Measurements from ENCODE around the gene ZNF497.
"Not testable (repeated sequence)": the region's sequence is repeated elsewhere in the genome, so short reads cannot be mapped to it uniquely, and the experiment has no call there.

ZNF497 gene

DNA sequence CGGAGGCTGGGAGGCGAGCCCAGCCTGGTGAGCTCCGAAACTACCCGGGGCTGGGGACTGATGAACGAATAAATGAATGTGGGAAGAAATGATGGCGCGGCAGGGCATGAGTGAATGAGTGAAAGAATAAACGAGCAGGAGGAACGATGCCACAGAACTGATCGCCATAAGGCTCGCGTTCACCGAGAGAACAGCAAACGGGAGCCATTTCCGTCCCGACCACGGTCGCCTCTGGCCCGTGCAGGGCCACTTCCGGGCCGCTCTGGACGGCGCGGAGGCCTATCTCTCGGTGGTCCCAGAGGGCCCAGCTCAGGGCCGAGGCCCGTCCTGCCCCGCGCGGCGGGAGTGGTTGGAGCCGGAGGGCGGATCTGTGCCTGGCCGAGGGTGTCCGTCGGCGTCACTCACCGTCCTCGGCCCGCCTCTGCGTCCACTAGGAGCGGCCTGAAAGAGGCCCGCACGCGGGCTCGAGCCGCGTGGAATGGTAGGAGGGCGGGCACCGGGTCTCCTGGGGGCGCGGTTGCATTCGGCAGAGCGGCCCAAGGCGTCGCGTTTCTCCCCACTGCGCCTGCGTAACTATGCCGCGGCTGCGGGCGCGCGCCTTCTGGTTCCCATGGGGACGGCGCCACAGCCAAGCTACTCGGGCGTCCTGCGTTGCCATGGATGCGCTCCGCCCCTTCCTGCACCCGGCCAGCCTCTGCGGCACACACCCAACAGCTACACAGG is at the start of gene ZNF497:
TSS of gene ZNF497 (minus strand) at position 480 of the 723 bp plus-strand sequence. CDS start 5,116 bp downstream, outside the sequence.
- DNase-seq (ENCODE audit: insufficient read length, low spot score) (peak; percentile 100), FAIRE-seq (peak; percentile 95)

DNA sequence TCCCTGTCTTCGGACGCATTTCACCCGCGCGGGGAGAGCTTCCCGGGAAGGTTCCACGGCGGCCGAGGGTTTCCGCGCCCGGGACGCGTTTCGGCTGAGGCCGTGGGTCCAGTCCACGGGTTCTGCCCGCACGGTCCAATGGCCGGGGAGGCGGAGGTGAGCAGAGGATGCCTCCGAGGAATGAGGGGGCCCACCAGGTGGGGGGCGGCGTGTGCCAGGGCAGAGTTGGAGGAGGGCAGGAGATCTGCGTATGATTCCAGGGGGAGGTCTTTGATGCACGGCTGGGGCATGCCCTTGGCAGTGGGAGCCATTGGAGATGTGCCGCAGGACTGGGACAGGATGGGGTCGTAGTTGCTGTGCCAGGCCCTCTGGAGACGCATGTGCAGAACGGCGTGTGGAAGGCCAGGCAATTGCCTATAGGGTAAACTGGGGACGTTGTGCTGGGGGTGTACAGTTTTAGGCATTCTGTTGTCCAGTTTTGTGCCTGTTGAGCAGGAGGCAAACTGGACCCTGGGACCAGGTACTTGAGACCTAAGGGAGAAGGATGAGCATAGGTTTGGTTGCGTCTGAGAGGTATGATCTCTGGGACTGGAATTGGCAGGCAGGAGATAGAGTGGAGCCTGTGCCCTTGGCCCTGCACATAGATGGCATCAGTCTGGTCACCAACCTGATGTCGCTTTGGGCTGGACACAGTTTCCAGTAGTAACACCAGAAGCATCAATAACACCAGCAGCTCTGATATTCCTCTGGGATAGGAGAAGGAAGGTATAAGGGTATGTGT is 46.6 kb upstream of the ZNF497 start:
- FAIRE-seq (no peak), DNase-seq (ENCODE audit: insufficient read length, low spot score) (no peak)

DNA sequence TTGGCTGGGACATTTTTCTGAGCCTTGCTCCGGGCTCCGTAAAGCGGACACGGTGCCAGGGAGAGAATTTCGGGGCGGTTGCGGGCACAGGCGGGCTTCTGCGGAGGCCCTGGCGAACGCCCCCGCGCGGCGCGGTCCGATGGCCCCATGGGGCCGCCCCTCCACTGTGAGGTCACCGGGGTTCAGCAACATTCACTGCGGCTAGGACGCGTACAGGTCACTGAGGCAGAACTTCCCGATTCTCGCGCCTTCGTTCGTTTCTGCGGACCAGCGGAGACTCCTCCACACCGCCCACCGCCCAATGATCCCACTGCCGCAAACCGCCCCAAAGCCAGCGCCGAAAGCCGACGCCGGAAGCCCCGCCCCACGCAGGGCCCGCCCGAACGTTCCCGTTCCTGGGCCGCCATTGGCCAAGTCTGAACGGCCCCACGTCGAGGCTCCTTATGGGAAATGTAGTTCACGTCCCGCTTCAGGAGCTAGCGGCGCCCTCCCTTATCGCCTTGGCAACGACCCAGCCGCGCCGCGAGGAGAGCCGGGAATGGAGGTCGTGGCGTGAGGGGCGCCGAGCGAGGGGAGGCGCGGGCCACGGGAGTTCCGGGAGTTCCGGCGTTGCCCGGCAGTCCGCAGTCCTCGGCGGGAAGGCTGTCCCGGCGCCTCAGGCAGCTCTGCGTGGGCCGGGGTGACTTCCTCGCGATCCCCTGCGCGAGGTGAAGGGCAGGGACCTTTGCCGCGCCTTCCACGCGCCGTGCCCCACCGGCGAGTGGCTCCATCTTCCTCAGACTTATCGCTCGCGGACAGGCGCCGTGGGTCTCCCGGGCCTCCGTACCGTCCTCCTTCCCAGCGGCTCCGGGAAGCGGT is 45.8 kb upstream of the ZNF497 start, which contains the start of gene ZNF584:
TSS of gene ZNF584 (plus strand) at position 498 of the 858 bp plus-strand sequence. CDS start 499 bp downstream, outside the sequence.
- FAIRE-seq, result peak; percentile 91
- peak; percentile 97 for DNase-seq (ENCODE audit: insufficient read length, low spot score)

DNA sequence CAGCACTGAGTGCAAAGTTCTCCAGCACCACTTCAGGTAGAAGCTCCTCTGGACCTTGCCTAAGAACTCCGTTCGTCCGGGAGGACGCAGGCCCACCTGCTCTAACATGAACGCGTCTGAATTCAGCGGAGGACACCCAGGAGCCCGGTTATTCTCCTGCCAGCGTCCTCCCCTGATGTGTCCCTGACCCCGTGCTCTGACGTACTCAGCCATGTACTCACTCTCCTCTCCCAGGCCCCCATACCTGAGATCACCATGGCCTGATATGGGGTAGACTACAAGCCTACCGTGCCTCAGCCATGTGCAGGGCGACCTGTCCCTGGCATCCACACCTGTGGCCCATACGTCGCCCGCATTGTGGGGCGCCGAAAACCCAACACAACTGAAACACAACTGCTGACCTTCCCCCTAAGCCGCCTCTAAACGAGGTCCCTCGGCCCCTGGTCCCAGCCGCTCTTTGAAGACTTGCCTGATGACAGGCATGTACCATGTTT is 45.2 kb upstream of the ZNF497 start:
- DNase-seq (ENCODE audit: insufficient read length, low spot score), result no peak
- no peak for FAIRE-seq

DNA sequence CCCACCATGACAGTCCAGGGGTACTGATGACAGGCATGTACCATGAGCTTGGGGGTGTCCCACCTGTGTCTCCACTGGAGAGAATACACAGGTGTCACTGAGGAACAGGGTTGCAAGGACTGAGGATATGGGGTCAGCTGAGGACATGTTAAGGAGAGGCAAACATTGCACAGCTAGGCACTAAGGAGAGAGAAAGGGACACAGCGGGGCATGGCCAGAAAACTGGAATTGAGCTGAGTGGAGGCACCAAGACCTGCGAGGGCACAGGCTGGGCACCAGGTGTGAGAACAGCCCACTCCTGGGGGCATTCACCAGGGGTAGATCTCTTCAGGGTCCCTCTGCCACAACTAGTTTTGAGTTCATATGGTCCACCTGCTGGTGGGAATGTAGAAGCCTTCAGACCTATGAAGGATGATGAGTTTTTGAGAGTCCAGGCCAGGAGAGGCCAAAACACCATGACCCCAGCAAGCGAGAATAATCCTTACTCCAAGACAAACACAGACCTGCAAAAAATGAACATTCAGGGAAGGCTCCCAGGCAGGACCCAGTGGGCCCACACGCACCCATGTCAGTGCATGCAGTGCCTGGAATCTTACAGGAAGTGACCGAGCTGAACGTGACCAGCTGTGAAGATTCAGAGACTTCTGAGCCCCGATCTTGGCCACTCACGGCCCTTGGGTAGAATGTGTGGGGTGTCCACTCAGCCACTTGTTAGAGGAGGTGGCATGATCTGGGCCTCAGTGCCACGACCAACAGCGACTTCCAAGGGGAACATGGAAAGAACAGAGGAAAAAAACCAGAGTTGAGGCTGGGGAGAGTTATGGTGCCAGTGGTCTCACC is 44.5 kb upstream of the ZNF497 start:
- DNase-seq (ENCODE audit: insufficient read length, low spot score), result no peak
- FAIRE-seq, result no peak

DNA sequence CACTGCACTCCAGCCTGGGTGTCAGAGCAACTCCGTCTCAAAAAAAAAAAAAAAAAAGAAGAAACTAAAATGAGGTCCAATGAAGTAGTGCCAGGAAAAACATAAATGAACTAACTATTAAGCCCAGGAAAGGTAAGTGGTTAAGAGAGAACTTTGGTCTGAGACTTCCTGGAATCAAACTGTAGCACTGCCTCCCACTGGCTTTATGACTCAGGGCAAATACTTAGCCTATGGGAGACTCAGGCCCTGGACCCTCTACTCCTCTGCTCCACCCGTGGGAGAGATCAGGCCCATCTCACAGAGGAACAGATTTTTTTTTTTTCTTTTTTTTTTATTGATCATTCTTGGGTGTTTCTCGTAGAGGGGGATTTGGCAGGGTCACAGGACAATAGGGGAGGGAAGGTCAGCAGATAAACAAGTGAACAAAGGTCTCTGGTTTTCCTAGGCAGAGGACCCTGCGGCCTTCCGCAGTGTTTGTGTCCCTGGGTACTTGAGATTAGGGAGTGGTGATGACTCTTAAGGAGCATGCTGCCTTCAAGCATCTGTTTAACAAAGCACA is 41.4 kb upstream of the ZNF497 start:
- FAIRE-seq, result not testable (repeated sequence)

DNA sequence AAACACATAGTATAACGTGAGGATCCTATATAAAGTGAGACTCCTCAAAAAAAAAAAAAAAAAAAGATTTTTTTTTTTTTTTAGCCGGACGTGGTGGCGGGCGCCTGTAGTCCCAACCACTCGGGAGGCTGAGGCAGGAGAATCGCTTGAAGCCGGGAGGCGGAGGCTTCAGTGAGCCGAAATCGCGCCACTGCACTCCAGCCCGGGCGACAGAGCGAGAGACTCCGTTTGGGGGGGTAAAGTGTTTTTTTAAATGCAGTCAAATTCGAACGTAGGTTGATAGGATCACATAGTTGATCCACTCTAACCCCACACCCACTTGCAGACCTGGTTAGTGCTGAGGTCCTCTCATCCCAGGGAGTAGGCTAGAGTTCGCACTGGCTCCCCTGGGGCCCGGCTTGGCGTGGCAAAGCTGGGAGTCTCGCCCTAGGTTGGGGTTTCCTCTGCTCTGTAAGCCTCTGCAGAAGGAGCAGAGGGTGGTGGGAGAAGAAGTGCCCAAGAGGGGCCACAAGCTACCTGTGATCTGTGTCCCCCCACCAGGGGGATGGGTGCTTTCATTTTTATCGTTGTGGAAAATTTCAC is 39.4 kb upstream of the ZNF497 start:
- no peak for DNase-seq (ENCODE audit: insufficient read length, low spot score)

More for the DNA sequence above, 41.4 kb upstream of the ZNF497 start:
- DNase-seq (ENCODE audit: insufficient read length, low spot score), result not testable (repeated sequence)

DNA sequence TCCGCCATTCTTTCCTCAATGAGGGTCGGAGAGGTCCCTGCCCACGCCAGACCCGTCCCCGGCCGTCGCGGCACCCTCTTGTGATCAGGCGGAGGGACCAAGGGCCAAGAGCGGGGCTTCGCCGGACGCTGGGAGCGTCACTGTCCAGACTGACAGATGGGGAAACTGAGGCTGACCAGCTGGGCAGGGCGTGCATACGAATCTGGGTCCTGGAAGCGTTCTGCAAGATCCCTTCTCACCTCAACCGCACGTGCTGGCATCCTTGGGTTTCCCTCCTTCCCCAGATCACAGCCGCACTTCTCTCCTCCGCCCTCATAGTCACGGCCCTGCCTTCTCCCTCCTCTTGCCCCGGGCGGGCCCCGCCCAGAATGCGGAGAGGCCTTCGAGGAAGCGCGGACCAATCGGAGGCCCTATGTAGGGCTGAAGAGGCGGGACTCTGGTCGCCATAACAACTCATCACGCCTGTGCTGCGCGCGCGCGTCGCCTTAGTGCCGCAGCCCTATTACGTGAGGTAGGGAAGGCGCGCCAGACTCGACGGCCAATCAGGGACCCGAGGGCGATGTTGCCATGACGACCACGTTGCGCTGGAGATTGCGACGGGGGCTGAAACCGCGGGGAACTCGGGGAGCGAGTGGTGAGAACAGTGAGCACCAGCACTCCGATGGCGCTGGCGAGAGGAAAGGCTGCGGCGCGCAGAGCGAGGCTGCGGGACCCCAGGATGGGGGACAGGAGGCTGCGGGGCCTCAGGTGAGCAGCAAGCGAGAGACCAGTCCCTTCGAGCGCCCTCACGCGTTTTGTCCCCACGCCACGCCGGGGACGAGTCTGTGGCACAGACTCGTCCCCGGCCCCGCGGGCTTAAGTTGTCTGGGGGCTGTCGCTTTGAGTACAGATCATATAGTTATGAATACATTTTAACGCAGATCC is 38.6 kb upstream of the ZNF497 start:
- peak; percentile 100 for DNase-seq (ENCODE audit: insufficient read length, low spot score)
- FAIRE-seq, result peak; percentile 98

More for the DNA sequence above, 39.4 kb upstream of the ZNF497 start:
- no peak for FAIRE-seq

DNA sequence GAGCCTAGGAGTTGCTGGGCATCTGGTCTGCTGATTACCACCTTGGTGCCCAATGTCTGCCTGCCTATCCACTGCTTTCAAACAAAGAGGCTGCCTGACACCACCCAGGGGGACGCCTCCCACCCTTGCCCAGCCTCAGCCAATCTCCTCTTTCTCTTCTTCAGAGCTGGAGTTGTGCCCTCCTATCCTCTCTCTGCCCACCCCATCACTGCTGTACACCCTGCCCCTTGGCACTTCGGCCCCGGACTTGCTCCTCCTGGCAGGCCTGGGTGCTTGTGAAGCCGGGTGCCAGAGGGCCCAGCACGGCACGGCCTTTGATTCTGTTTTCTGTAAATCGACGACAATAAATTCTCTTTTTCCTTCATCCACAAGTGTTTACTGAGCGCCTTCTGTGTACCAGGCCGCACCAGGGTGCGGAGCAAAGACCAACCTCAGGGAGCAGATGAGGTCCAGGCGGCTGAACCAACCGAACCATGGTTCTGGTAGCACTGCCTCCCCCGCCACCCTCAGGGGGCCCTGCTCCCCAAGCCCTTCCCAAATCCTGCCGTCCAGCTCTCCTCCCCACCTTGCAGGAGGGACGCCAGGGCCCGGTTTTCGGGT is 37.9 kb upstream of the ZNF497 start:
- FAIRE-seq (no peak), DNase-seq (ENCODE audit: insufficient read length, low spot score) (no peak)

DNA sequence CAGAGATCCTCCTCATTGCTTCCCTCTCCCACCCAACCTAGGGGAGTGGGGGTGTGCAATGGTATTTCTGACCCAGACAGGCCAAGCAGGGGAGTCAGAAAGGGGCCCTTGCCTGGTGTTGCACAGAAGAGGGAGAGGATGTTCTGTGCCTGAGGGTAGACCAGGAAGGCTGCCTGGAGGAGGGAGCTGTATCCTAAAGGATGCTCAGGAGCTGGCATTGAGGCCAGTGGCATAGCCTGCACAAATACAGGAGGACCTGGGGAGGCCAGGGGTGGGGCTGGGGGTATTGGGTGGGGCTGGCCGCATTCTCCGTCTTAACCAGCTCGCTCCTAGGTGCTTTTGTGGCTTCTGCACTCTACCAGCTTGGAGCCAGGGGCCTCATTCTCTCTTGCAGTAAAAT is 37.4 kb upstream of the ZNF497 start:
- FAIRE-seq (no peak), DNase-seq (ENCODE audit: insufficient read length, low spot score) (no peak)

DNA sequence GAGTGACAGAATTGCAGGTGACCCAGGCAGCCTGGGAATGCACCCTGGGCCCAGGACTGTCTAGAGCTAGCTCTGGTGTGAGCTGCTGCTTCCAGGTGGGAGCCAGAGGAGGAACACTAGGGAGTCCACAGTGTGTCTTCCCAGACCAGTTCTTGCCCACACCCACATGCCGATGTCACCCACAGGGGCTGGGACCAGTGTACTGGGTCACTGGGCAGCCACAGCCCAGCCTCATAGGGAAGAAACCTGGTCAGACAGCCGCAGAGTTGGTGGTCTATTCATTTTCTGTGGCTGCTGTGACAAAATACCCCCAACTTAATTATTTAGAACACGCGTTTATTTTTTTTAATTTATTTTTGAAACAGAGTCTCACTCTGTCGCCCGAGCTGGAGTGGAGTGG is 36.0 kb upstream of the ZNF497 start:
- no peak for FAIRE-seq
- no peak for DNase-seq (ENCODE audit: insufficient read length, low spot score)

DNA sequence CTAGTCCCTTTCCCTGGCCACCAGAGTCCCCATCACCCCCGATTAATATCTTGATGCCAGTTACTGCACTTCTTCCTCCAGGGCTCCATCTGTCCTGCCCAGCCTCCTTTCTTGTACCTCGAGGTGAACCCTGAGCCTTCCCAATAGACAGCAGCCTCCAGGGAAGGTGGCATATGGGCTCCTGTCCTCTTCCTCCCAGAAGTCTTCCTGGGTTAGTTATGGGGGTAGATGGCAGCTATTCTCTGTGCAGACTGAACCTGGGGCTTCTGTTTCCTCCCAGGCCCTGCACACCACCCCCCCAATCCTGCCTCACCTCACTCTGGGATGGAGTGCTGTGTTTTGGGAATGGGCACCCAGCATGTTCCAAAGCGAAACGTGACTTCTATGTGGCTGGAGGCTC is 35.5 kb upstream of the ZNF497 start:
- FAIRE-seq, result no peak
- no peak for DNase-seq (ENCODE audit: insufficient read length, low spot score)

DNA sequence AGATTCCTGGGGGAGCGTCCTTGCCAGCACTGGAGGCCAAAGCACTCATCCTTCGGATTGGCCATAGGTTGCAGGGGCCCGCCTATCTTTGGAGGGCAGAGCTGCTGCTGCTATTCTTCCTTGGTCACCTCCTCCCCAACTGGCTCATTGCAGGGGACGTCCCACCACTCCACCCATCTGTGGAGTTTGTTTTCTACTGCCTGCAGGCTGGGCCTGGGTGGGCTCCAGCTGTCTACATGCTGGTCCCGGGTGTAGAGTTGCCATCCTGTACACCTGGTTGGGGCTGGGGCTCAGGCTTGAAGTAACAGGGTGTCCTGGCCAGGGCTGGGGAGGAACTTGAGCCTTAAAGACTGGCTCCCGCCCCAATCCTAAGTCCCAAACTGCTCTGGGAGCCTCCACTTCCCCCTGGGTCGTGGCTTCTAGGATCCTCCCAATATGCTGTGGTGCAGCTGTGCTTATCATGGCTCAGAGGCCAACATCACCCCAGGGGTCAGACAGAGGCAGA is 35.0 kb upstream of the ZNF497 start:
- FAIRE-seq (no peak), DNase-seq (ENCODE audit: insufficient read length, low spot score) (no peak)

DNA sequence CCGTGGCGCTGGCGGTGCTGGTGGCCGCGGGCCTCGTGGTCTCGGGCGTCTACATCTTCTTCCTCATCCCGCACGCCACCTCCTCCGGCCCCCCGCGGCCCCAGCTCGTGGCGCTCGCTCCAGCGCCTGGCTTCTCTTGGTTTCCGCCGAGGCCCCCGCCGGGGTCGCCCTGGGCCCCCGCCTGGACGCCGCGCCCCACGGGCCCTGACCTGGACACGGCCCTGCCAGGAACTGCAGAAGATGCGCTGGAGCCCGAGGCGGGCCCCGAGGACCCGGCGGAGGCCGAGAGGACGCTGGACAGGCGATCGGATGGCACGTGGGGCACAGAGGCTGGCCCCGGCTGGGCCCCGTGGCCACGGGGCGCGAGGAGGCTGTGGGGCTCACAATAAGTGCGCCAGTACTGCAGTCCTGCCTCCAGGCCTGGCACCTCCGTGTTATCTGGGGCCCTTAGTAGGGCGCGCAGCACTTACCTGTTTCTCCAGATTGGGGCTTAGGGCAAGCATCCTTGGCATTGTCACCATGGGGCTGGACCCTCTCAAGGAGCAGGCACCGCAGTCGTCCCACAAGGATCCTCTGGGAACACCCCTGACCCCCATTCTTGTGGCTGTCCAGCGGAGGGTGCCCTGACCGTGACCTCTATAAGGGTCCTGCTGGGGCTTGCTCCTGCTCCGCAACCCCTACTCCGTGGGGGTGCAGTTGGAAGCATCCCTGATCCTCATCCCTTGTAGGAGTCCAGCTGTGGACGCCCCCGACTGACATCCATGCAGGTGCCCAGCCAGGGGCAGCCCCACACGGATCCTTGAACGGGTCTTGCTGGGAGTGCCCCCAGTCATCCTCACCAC is 34.4 kb upstream of the ZNF497 start:
- FAIRE-seq, result no peak
- DNase-seq (ENCODE audit: insufficient read length, low spot score), result no peak

DNA sequence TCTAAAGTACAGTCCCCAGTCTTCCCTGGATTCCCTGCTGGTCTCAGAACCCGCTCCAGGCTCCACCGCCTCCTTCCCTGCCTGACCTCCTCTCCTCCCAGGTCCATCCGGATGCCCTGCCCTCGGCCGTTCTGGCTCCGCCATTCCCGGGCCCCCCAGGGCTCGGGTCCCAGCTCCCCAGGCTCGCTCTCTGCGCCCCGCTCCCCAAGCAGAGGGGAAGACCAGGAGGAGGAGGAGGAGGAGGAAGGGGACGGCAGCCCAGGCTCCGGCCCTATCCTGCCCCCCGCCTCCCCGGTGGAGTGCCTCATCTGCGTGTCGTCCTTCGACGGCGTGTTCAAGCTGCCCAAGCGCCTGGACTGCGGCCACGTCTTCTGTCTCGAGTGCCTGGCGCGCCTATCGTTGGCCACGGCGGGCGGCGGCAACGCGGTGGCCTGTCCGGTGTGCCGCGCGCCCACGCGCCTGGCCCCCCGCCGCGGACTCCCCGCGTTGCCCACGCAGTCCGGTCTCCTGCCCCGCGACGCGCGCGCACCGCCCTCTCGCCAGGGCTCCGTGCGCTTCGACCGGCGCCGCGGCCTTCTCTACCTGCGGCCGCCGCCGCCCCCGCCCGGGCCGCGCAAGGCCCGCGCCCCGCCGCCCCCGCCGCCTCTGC is 33.6 kb upstream of the ZNF497 start:
- FAIRE-seq, result no peak
- no peak for DNase-seq (ENCODE audit: insufficient read length, low spot score)

Data from GM19239 (cell line).